ENCODE data around the gene TRIP6. TPM values are rescaled to one million over a fixed set of nuclear protein-coding genes. Genes with fewer than 3 reads are reported as not detected.

The TRIP6 gene
- total RNA-seq, 1 experiment from 2014 or later: 140 TPM

- no peak for DNase-seq (ENCODE audit: low spot score)
- Mint-ChIP-seq H3K4me3 (peak overlapping the region; percentile 98), H3K4me1 (peaks cover 25% of the 10 kb centered on the region), H3K9me3 (no peaks in the 10 kb centered on the region), H3K27me3 (ENCODE audit: low read depth) (no peaks in the 10 kb centered on the region), H3K27ac (peak overlapping the region; percentile 57; the same call in 1 of the 2 replicates), H3K36me3 (peaks cover 37% of the 10 kb centered on the region)
- POLR2A ChIA-PET: no interaction called here
- ATAC-seq: no peak
- no peak for TF ChIP-seq MXD4 (CRISPR knock-in tag; IDR thresholded peaks at IDR 0.05; ENCODE audit: borderline replicate concordance)
- TF ChIP-seq TEAD1 (CRISPR knock-in tag; IDR thresholded peaks at IDR 0.05): no peak
- no peak for TF ChIP-seq TEAD4 (CRISPR knock-in tag; IDR thresholded peaks at IDR 0.05)
- no peak for TF ChIP-seq NR2C2 (CRISPR knock-in tag; IDR thresholded peaks at IDR 0.05)
- no peak for TF ChIP-seq ELF4 (CRISPR knock-in tag; IDR thresholded peaks at IDR 0.05; ENCODE audit: low read depth)
- TF ChIP-seq, protein P1, sequence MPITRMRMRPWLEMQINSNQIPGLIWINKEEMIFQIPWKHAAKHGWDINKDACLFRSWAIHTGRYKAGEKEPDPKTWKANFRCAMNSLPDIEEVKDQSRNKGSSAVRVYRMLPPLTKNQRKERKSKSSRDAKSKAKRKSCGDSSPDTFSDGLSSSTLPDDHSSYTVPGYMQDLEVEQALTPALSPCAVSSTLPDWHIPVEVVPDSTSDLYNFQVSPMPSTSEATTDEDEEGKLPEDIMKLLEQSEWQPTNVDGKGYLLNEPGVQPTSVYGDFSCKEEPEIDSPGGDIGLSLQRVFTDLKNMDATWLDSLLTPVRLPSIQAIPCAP (CRISPR knock-in tag; IDR thresholded peaks at IDR 0.05): no peak
- TF ChIP-seq PRRX2 (CRISPR knock-in tag; IDR thresholded peaks at IDR 0.05): no peak
- TF ChIP-seq, protein P2, sequence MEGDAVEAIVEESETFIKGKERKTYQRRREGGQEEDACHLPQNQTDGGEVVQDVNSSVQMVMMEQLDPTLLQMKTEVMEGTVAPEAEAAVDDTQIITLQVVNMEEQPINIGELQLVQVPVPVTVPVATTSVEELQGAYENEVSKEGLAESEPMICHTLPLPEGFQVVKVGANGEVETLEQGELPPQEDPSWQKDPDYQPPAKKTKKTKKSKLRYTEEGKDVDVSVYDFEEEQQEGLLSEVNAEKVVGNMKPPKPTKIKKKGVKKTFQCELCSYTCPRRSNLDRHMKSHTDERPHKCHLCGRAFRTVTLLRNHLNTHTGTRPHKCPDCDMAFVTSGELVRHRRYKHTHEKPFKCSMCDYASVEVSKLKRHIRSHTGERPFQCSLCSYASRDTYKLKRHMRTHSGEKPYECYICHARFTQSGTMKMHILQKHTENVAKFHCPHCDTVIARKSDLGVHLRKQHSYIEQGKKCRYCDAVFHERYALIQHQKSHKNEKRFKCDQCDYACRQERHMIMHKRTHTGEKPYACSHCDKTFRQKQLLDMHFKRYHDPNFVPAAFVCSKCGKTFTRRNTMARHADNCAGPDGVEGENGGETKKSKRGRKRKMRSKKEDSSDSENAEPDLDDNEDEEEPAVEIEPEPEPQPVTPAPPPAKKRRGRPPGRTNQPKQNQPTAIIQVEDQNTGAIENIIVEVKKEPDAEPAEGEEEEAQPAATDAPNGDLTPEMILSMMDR (IDR thresholded peaks at IDR 0.05): no peak
- no peak for TF ChIP-seq EMX1 (CRISPR knock-in tag; IDR thresholded peaks at IDR 0.05)
- CTCF ChIA-PET: interaction anchor here (1.2 to 5.8 kb wide), 3 partner anchors 24 to 99 kb away, joined by 4 to 96 read pairs (median 4); partner anchors contain the start of gene SLC12A9
These were observed 42.5 kb upstream of the TRIP6 start for GRCh38 chr7:100824499-100825214.

GRCh38 chr7:100825215-100825671, 41.9 kb upstream of the TRIP6 start:
- POLR2A ChIA-PET: no interaction called here
- H3K9me3 Mint-ChIP-seq: no peaks in the 10 kb centered on the region
- H3K27ac Mint-ChIP-seq: peak overlapping the region; percentile 80
- ATAC-seq: no peak
- peaks cover 31% of the 10 kb centered on the region for H3K36me3 Mint-ChIP-seq
- no peaks in the 10 kb centered on the region for H3K27me3 Mint-ChIP-seq (ENCODE audit: low read depth)
- DNase-seq (ENCODE audit: low spot score): no peak
- peaks cover 25% of the 10 kb centered on the region for H3K4me1 Mint-ChIP-seq
- peak overlapping the region; percentile 98 for H3K4me3 Mint-ChIP-seq
- TF ChIP-seq PREB (CRISPR knock-in tag; IDR thresholded peaks at IDR 0.05; ENCODE audit: borderline replicate concordance) (no peak), CBFB (CRISPR knock-in tag; IDR thresholded peaks at IDR 0.05; ENCODE audit: low read depth) (no peak), IRF2 (CRISPR knock-in tag; IDR thresholded peaks at IDR 0.05; ENCODE audit: borderline replicate concordance, low read depth) (no peak), ATF1 (CRISPR knock-in tag; IDR thresholded peaks at IDR 0.05) (no peak), TEAD1 (CRISPR knock-in tag; IDR thresholded peaks at IDR 0.05) (no peak), ESRRA (CRISPR knock-in tag; IDR thresholded peaks at IDR 0.05; ENCODE audit: borderline replicate concordance) (no peak)
- TF ChIP-seq, protein P3, sequence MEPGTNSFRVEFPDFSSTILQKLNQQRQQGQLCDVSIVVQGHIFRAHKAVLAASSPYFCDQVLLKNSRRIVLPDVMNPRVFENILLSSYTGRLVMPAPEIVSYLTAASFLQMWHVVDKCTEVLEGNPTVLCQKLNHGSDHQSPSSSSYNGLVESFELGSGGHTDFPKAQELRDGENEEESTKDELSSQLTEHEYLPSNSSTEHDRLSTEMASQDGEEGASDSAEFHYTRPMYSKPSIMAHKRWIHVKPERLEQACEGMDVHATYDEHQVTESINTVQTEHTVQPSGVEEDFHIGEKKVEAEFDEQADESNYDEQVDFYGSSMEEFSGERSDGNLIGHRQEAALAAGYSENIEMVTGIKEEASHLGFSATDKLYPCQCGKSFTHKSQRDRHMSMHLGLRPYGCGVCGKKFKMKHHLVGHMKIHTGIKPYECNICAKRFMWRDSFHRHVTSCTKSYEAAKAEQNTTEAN (CRISPR knock-in tag; IDR thresholded peaks at IDR 0.05): no peak
- CTCF ChIA-PET: interaction anchor here (0.6 to 5.8 kb wide), 10 partner anchors 9 to 120 kb away, joined by 3 to 96 read pairs (median 4); partner anchors contain the start of genes POP7, SLC12A9 and SRRT

DNA sequence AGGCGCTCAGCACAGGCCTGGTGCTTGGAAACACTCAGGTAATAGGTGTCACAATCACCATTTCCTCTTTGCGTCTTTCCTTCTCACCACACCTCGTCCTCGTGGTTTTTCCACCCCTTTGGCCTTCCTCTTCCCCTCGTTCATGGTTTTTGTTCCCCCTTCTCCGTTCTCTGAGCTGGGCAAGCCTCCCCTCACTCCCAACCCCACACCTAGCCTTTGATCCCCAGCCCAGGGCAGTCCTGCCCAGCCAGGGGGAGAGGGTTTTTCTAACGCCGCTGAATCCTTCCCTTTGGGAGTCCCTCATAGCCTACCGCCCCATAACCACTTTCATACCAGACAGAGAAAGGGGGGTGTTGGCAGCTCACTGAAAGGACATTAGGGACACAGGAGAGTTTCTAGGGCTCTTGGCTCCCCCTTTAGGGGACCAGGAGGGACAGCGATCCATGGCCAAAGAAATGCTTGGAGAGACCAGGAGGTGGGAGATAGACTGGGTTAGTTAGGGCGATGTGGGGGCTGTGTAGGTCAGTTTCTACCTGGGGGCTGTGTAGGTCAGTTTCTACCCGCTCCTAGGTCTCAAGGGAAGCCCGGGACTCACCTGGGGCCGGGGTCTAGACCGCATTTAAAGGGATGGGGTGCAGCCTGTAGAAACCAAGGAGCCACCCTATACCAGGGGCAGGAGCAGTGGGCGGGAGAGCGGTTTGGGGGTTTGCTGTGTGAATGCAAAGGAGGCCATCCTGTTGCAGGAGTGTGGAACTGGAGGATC, 41.3 kb upstream of the TRIP6 start:
- POLR2A ChIA-PET: no interaction called here
- peak overlapping the region; percentile 80 for H3K27ac Mint-ChIP-seq
- H3K36me3 Mint-ChIP-seq: peaks cover 25% of the 10 kb centered on the region
- no peak for ATAC-seq
- TF ChIP-seq ZNF263 (CRISPR knock-in tag; IDR thresholded peaks at IDR 0.05; ENCODE audit: low read depth) (no peak), SOX15 (CRISPR knock-in tag; IDR thresholded peaks at IDR 0.05) (no peak)
- CTCF ChIA-PET: interaction anchor here (0.6 to 5.8 kb wide), 9 partner anchors 8 to 120 kb away, joined by 3 to 96 read pairs (median 4); partner anchors contain the start of genes POP7, SLC12A9 and SRRT
- H3K27me3 Mint-ChIP-seq (ENCODE audit: low read depth): no peaks in the 10 kb centered on the region
- H3K4me1 Mint-ChIP-seq: peaks cover 28% of the 10 kb centered on the region
- no peaks in the 10 kb centered on the region for H3K9me3 Mint-ChIP-seq
- no peak for DNase-seq (ENCODE audit: low spot score)
- peak overlapping the region; percentile 98 for H3K4me3 Mint-ChIP-seq
